Keratinocyte (primary cell): ENCODE results near the gene CC2D2A.

Experiments
- CTCF ChIP-seq, 3 experiments: IDR thresholded peaks in 1 of 3; conservative IDR thresholded peaks in 1 of 3; optimal IDR thresholded peaks in 1 of 3; 2 replicates in 2 of 3; 3 replicates in 1 of 3; pipeline versions ENCODE3 to v1.5.1; 2011; ENCODE audit warnings: low read length in 3 of 3, mild to moderate bottlenecking in 3 of 3, moderate library complexity in 2 of 3, control low read depth in 1 of 3, inconsistent platforms in 1 of 3; ENCODE audit not compliant: insufficient read depth in 2 of 3; ENCODE audit errors: extremely low read depth in 1 of 3
- EZH2 ChIP-seq: IDR thresholded peaks from one replicate; pipeline ENCODE4 v1.6.1; 2012; ENCODE audit warnings: inconsistent platforms, mild to moderate bottlenecking, low read length, moderate library complexity

- TF ChIP-seq CTCF (optimal IDR thresholded peaks at IDR 0.05 in 1 of 3, IDR thresholded peaks at IDR 0.05 in 1 of 3, conservative IDR thresholded peaks at IDR 0.05 in 1 of 3; ENCODE audit: extremely low read depth in 1 of 3, insufficient read depth in 2 of 3, low read length in 3 of 3) = no peak
- no peak for TF ChIP-seq EZH2
These were observed 83.1 kb downstream of the CC2D2A start for GRCh38 chr4:15552557-15553362.
